ENCODE results near the gene PFKFB1.

PFKFB1 gene

DNA sequence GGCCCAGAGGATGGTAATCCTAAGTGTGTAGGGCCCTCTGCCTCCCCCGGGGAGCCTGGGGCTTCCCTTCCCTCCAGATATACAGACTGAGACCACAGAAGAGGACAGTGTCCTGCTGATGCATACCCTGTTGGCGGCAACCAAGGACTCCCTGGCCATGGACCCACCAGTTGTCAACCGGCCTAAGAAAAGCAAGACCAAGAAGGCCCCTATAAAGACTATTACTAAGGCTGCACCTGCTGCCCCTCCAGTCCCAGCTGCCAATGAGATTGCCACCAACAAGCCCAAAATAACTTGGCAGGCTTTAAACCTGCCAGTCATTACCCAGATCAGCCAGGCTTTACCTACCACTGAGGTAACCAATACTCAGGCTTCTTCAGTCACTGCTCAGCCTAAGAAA is 71.4 kb downstream of the PFKFB1 start:
- no peak for DNase-seq (ENCODE audit: low read depth, low spot score)

- no peak for DNase-seq (ENCODE audit: low read depth, low spot score)
Observed at GRCh38 chrX:54921427-54922021, 72.5 kb downstream of the PFKFB1 start.

DNA sequence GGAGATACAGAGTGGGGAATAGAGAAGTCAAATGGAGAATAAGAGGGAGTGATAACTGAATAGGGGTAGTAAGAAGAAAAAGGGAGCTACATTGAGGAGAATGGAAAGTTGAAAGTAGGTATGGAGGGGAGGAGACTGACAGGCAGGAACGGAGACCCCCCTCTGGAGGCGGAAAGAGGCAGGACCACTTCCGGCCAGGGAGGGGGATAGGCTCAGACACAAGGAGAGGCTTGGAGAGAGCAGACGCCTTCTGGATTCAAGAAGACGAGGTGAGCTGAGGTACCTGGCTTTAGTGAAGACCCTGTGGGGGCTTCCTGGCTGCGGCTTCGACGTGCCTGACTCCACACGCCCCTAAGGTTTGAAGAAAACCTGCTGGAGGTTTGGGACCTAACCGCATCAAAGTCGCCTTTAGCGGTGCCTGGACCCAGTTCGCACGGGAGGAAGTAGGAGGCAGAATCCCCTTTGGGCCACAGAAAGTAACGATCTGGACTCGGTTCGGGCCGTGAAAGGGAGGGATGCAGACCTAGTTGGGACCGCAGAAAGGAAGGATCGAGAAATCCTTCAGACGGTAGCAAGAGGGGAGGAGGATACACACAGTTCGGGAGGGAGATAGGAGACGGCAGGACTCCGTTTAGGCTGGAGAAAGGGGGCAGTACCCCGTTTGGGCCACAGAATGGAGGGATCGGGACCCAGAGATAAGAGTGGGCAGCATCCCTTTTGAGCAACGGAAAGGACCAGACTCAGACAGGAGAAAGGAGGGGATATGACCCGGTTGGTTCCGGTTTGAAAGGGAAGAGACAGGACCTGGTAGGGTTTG is 73.2 kb downstream of the PFKFB1 start, which contains the start of gene TRO:
Gene TRO (plus strand): TSS at position 215 of the 817 bp plus-strand sequence. CDS start 1,423 bp downstream, outside the sequence.
- DNase-seq (ENCODE audit: low read depth, low spot score), result no peak

DNA sequence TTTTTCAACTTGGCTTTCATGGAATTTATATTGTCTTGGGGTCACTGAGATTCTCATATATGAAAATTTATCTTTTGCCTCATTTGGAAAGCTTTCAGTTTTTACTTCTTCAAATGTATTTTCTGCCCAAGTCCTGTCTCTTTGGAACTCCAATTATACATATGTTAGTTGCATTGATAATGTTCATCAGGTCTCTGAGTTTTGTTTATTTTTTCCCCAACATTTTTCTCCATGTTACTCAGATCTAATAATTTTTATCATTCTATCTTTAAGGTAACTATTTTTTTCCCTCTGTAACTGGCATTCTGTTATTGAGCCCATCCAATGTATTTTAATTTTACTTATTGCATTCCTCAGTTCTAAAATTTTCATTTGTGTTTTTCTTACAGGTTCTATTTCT is 84.0 kb downstream of the PFKFB1 start:
- no peak for DNase-seq (ENCODE audit: low read depth, low spot score)

DNA sequence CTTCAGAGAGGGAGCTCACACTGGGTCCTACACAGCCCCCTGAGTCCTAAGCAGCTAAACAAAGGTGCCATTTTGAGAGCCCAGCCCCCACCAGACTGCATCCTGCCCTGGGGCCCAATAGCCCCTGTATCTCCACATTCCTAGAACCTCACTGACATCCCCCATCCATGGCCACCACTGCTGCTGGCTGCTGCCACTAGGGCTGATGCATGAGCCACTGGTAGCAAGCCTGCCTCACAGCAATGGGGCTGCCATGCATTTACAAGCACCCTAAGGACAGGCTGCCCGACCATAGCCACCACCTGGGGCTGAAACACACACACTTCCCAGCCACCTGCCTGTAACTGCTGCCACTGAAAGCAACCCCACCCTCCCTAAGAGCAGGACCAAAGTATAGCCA is 99.8 kb downstream of the PFKFB1 start:
- no peak for DNase-seq (ENCODE audit: low read depth, low spot score)

DNA sequence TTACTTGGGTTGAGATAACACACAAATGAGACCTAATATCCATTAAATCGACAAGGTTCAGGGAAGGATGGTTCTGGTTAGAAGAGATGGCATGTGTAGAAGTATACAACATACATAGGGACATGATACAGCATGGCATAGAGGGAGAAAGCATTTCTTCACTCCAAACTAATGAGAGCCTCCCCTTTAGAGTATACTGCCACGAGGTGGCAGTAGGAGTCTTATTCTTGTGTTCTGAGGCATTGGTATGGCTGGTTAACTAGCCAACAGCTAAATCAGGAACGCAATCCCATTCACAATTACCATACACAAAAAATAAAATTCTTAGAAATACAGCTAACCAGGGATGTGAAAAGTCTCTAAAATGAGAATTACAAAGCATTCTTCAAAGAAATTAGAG is 102.4 kb downstream of the PFKFB1 start:
- no peak for DNase-seq (ENCODE audit: low read depth, low spot score)

- DNase-seq (ENCODE audit: low read depth, low spot score), result no peak
Observed at GRCh38 chrX:54885740-54886139, 108.2 kb downstream of the PFKFB1 start.

Measured in iPS DF 19.7 (cell line).